Heart left ventricle (tissue), 16 donors: Measurements from ENCODE around the gene VEGFB. TPM values are rescaled to one million over a fixed set of nuclear protein-coding genes. Genes with fewer than 3 reads are reported as not detected.

Experiments used
- ATAC-seq, 4 donors: fragments of 200-7000 bp; cut with Tn5 transposase; one replicate each; pipeline ENCODE4 v1.9.1; 2020 to 2022; ENCODE audit warnings: moderate library complexity in 4 of 4, mild to moderate bottlenecking in 3 of 4, moderate number of reproducible peaks in 1 of 4
- DNase-seq, 5 donors: peaks; one replicate each; pipeline ENCODE4 v3.0.0-alpha.2; 2020
- H3K27ac ChIP-seq, 12 donors: fragments of 200-600 bp; sonication (generic) in 4 of 12; one replicate each; pipeline versions ENCODE4 v1.5.0 to v1.8.0; 2016 to 2022; ENCODE audit warnings: mild to moderate bottlenecking in 2 of 12
- H3K27me3 ChIP-seq, 9 donors: fragments of 200-600 bp; sonication (generic) in 2 of 9; one replicate each; pipeline versions ENCODE4 v1.5.1 to v1.8.0; 2016 to 2022; ENCODE audit warnings: mild to moderate bottlenecking in 3 of 9
- H3K36me3 ChIP-seq, 9 donors: fragments of 200-600 bp; sonication (generic) in 2 of 9; one replicate each; pipeline versions ENCODE4 v1.5.0 to v1.8.0; 2018 to 2022; ENCODE audit warnings: mild to moderate bottlenecking in 2 of 9
- H3K4me1 ChIP-seq, 12 donors: fragments of 200-600 bp; sonication (generic) in 4 of 12; one replicate each; pipeline versions ENCODE4 v1.5.0 to v1.8.0; 2016 to 2022; ENCODE audit warnings: mild to moderate bottlenecking in 3 of 12
- H3K4me3 ChIP-seq, 12 donors: fragments of 200-600 bp; sonication (generic) in 4 of 12; one replicate each; pipeline versions ENCODE4 v1.5.0 to v1.8.0; 2017 to 2022; ENCODE audit warnings: mild to moderate bottlenecking in 9 of 12, moderate library complexity in 4 of 12
- H3K9me3 ChIP-seq, 12 donors: fragments of 200-600 bp; sonication (generic) in 4 of 12; one replicate each; pipeline versions ENCODE4 v1.5.0 to v1.8.0; 2016 to 2022; ENCODE audit warnings: mild to moderate bottlenecking in 1 of 12
- CTCF ChIP-seq, 12 donors: fragments of 200-600 bp; sonication (generic) in 4 of 12; IDR thresholded peaks; one replicate each; pipeline versions ENCODE4 v1.5.0 to v1.8.0; 2018 to 2022; ENCODE audit warnings: antibody characterized with exemption in 12 of 12, mild to moderate bottlenecking in 5 of 12
- POLR2A ChIP-seq, 2 donors: fragments of 450-650 bp; IDR thresholded peaks; one replicate each; pipeline ENCODE4 v1.6.1; 2017; ENCODE audit warnings: antibody characterized with exemption in 2 of 2, mild to moderate bottlenecking in 2 of 2, moderate library complexity in 2 of 2
- WGBS, 4 donors: extraction: QIAGEN DNeasy Blood & Tissue Kit in 2 of 4; methylation state at CpG; one replicate each; pipeline versions ENCODE4 v1.1.5 to v1.1.7; 2013 to 2018; 5-methylcytosine and 5-hydroxymethylcytosine counted together
- intact Hi-C, 10 donors: fragments of 100-400 bp; cut with DNase I; formaldehyde crosslinking; loops; one replicate each; pipeline versions ENCODE4 v1.11.1 to v1.14.2; 2022
- polyA plus RNA-seq, 2 donors: library from polyadenylated mRNA; stranded (reverse); fragments of 200-250 nt; gene quantifications; one replicate each; pipeline ENCODE4 v1.2.3, GENCODE V29; 2013
- total RNA-seq, 9 donors: library from RNA; depleted of rRNA in 2 of 9; stranded (reverse); fragments of >200 nt in 2 of 9; fragmentation: NEBNext Ultra II Directional in 3 of 9; extraction: Animal tissue kit (Norgen Biotek cat#: 25700) in 3 of 9; gene quantifications; one replicate each; pipeline versions ENCODE4 v1.1.0 to v1.2.4, GENCODE V29; 2016 to 2023
- donor health status: ischemic (EF 13 %, LVEDD 7.1; RV severe dilation, severe dysfunction).
- donor health status: healthy with polysubstance abuse.
- donor health status: DM: no; HTN: yes; CAD: no.
- donor health status: DM: no; HTN: no; CAD: no.
- donor health status: ischemic (EF 25% LVEDD 6.9; RV normal size, moderate dysfunction).
- donor health status: ischemic (EF 25% LVEDD 5.7; RV mildly dilated, moderate dysfunction).
- donor health status: healthy.
- donor health status: DM: yes; HTN: yes; CAD: no.
- donor health status: ischemic (EF 35%, LVEDD 5.7; RV mildly dilated, moderate dysfunction).
- donor health status: nonischemic (EF 11% LVEDD 7.7; RV severe dilation, severe dysfunction).
- donor health status: DM: yes; HTN: yes; CAD: no.
- donor health status: PGD.
- donor health status: ischemic (EF 29% LVEDD 5.4; RV normal size, mild dysfunction).
- donor health status: nonischemic (EF 23%, LVEDD 6.1; RV moderate dilation, normal function).

The VEGFB gene
- total and polyA plus RNA-seq, 11 donors: 127 to 332 (median 241) TPM

- TF ChIP-seq CTCF (IDR thresholded peaks at IDR 0.05) (no peak), POLR2A (IDR thresholded peaks at IDR 0.05) (no peak)
- Histone ChIP-seq H3K36me3 (peaks cover 0 to 36% (median 7%) of the 10 kb centered on the region in 9 donors), H3K9me3 (no peaks in the 10 kb centered on the region), H3K27ac (peak overlapping the region in 5 of 12 donors; percentile 54 to 96 (median 78)), H3K27me3 (no peaks in the 10 kb centered on the region), H3K4me3 (peak overlapping the region in 1 of 12 donors; percentile 76), H3K4me1 (peaks cover 0 to 42% (median 30%) of the 10 kb centered on the region in 12 donors)
- ATAC-seq: no peak
- intact Hi-C loops: loop anchor here in 3 of 10 donors (1.0 to 5.0 kb wide), 4 partner anchors 40 to 116 kb away; partner anchors contain the start of genes NUDT22 (in 3 of the 3), TRPT1 (in 3 of the 3) and CATSPERZ (in 1 of the 3)
- 1 to 3% (median 2%) methylated on average over 16 to 48 of the region's 48 CpGs for WGBS, 4 donors
- peak in 1 of 5 donors; percentile 67 for DNase-seq
Observed at GRCh38 chr11:64186492-64187165, 47.8 kb upstream of the VEGFB start.

- Histone ChIP-seq H3K9me3 (no peaks in the 10 kb centered on the region), H3K36me3 (peaks cover 2 to 89% (median 60%) of the 10 kb centered on the region in 9 donors), H3K4me3 (no peak overlapping the region), H3K4me1 (peaks cover 0 to 12% (median 3%) of the 10 kb centered on the region in 12 donors), H3K27ac (no peak overlapping the region), H3K27me3 (no peaks in the 10 kb centered on the region)
- no peak for TF ChIP-seq CTCF (IDR thresholded peaks at IDR 0.05)
- TF ChIP-seq POLR2A (IDR thresholded peaks at IDR 0.05): no peak
- intact Hi-C loops: no loop called here
- DNase-seq: no peak
- WGBS, 4 donors: 83 to 94% (median 91%) methylated on average over 5 of the region's 5 CpGs
- ATAC-seq: no peak
Observed at GRCh38 chr11:64192434-64192833, 42.0 kb upstream of the VEGFB start.

- H3K4me1 ChIP-seq: peaks cover 0 to 6% (median 0%) of the 10 kb centered on the region in 12 donors
- WGBS, 4 donors: 78 to 84% (median 80%) methylated on average over 9 of the region's 9 CpGs
- no peaks in the 10 kb centered on the region for H3K9me3 ChIP-seq
- H3K4me3 ChIP-seq: no peak overlapping the region
- intact Hi-C loops: no loop called here
- DNase-seq (no peak), ATAC-seq (no peak)
- no peak overlapping the region for H3K27ac ChIP-seq
- peaks cover 2 to 95% (median 94%) of the 10 kb centered on the region in 9 donors for H3K36me3 ChIP-seq
- H3K27me3 ChIP-seq: no peaks in the 10 kb centered on the region
- TF ChIP-seq POLR2A (IDR thresholded peaks at IDR 0.05): no peak
- TF ChIP-seq CTCF (IDR thresholded peaks at IDR 0.05): no peak
Observed at GRCh38 chr11:64196626-64197025, 37.8 kb upstream of the VEGFB start.

GRCh38 chr11:64198511-64198910 lies 35.9 kb upstream of the VEGFB start:
- TF ChIP-seq CTCF (IDR thresholded peaks at IDR 0.05): no peak
- no peak for TF ChIP-seq POLR2A (IDR thresholded peaks at IDR 0.05)
- no peaks in the 10 kb centered on the region for H3K4me1 ChIP-seq
- intact Hi-C loops: no loop called here

More at GRCh38 chr11:64198511-64198910, 35.9 kb upstream of the VEGFB start:
- no peak overlapping the region for H3K27ac ChIP-seq
- H3K36me3 ChIP-seq: peaks cover 2 to 100% (median 99%) of the 10 kb centered on the region in 9 donors
- H3K9me3 ChIP-seq: no peaks in the 10 kb centered on the region
- ATAC-seq (no peak), DNase-seq (no peak)
- no peaks in the 10 kb centered on the region for H3K27me3 ChIP-seq
- H3K4me3 ChIP-seq: no peak overlapping the region
- 96 to 100% (median 97%) methylated on average over 2 of the region's 2 CpGs for WGBS, 4 donors
